Endometrial microvascular endothelial cells (primary cell): Measurements from ENCODE around the gene TNFRSF11A. TPM values are rescaled to one million over a fixed set of nuclear protein-coding genes. Genes with fewer than 3 reads are reported as not detected.

Source experiments
- in situ Hi-C: cut with HindIII; loops from 2 replicates; pipeline ENCODE4 v1.10.0; 2017; ENCODE audit warnings: low sequenced_read_pairs, low pct_unique_long_range_greater_than_20kb; ENCODE audit errors: inconsistent ontology term
- total RNA-seq: library from RNA; depleted of rRNA; stranded (reverse); fragments of >200 nt; gene quantifications from one replicate; pipeline ENCODE4 v1.2.3, GENCODE V29; 2015; ENCODE audit errors: inconsistent ontology term

TNFRSF11A gene
- total RNA-seq, result 5.7 TPM

DNA sequence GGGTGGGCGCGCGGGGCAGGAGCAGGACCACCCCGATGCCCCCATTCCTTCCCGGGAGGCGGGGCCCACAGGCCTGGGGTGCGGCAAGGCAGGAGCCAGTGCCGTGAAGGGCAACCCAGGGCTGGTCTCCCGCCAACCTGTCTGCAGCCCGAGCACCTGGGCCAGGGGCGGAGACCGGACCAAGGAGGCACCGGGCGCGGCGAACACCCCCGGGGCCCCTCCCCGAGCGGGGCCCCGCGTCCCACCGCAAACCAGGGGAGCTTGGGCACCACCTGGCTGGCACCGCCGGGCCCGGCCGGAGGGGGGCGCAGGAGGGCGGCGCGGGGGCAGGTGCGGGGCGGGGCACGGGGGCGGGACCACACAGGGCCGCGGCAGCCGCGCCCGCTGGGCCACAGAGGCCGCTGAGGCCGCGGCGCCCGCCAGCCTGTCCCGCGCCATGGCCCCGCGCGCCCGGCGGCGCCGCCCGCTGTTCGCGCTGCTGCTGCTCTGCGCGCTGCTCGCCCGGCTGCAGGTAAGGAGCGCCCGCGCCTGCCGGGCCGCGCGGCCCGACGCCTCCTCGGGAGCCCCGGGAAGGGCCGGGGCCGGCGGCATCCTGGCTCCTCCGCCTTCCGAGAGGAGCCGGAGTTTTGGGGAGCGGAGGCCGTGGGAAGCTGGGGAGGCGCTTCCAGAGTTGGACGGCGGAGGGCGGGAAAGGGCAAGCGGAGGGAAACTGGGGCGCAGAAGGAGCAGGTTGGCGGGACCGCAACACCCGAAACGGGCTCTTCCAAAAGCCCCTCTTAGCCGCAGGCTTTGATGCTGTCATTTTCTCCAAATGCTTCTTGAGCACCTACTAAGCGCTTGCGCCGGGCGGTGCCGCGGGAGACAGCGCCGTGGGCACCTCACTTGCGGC lies at the start of gene TNFRSF11A:
TSS of gene TNFRSF11A (plus strand) at position 394 of the 889 bp plus-strand sequence. CDS start at position 437, 43 bp downstream.
- in situ Hi-C loops, result no loop called here

- in situ Hi-C loops, result no loop called here
Measured at GRCh38 chr18:62277045-62277444, 48.1 kb upstream of the TNFRSF11A start.

- in situ Hi-C loops, result no loop called here
Measured at GRCh38 chr18:62279561-62279960, 45.5 kb upstream of the TNFRSF11A start.

GRCh38 chr18:62280058-62280457 lies 45.1 kb upstream of the TNFRSF11A start:
- in situ Hi-C loops, result no loop called here

- in situ Hi-C loops, result no loop called here
Measured at GRCh38 chr18:62280786-62281185, 44.3 kb upstream of the TNFRSF11A start.

DNA sequence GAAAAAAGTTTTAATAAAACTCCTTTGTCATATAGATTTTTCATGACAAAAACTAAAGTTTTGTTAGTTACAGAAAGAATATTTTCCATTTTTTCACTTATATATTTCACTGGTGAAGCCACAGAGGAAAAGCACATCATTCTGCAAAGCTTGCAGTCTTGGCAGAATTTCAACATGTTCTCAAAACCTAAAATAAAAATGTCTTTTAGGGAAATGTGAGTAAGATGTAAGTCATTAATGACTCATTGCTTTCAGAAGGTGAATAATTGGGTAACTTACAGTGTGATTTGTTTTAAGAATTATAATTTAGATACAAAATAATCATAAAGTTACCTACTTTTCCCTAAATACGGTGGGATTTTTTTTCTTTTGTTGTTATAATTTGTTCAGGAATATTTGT lies 43.4 kb upstream of the TNFRSF11A start:
- in situ Hi-C loops, result no loop called here

DNA sequence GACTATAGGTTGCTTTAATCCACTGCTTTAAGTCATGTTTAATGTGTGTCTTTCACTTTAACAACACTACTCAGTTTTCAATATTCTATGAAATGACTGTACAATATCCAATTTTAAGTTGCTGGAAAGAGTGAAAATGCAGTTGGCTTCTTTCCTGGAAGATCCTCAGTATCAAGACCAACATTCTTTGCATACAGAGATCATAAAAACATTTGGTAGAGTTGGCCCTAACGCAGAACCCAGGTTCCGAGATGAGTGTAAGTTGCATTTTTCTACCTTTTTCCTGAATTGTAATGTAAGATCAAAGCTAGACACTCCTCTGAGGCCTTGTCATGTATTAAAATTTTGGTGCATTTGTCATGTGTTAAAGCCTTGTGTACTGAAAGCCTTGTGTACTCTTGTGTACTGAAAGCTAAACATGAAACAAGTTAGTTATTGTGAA lies 42.9 kb upstream of the TNFRSF11A start:
- in situ Hi-C loops, result no loop called here

- in situ Hi-C loops, result no loop called here
Measured at GRCh38 chr18:62284637-62285036, 40.5 kb upstream of the TNFRSF11A start.

DNA sequence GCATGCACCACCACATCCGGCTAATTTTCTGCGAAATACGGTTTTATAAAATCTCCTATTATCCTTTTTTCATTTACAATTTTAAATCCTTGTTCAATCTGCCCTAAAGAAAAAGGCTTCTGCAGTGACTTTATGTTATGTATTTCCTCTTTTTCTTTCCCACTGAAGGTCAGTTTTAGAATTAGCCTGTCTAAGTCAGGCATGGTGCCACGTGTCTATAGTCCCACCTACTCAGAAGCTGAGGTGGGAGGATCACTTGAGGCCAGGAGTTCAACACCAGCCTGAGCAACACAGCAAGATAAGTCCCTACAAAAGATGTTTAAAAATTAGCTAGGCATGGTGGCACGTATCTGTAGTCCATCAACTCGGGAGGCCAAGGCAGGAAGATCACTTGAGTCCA lies 39.8 kb upstream of the TNFRSF11A start:
- in situ Hi-C loops, result no loop called here

- in situ Hi-C loops, result no loop called here
Measured at GRCh38 chr18:62287781-62288664, 37.1 kb upstream of the TNFRSF11A start.

DNA sequence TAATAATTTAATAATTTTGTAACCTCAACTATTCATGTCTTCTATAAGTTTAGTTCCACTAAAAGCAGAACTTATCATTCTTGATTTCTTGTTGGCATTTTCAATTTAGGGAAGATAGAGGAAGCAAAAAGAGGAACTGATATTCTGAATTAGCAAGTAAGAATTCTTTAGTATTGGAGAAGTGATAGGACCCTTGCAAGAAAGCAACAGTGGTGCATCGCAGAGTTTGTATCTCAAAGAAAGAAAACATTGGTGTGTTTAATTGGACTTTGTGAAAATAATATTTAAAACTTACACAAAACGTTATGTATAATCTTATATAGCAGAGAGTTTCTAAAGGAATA lies 36.5 kb upstream of the TNFRSF11A start:
- in situ Hi-C loops, result no loop called here

- in situ Hi-C loops, result no loop called here
Measured at GRCh38 chr18:62289047-62289446, 36.1 kb upstream of the TNFRSF11A start.

- in situ Hi-C loops, result no loop called here
Measured at GRCh38 chr18:62294073-62294472, 31.0 kb upstream of the TNFRSF11A start.

GRCh38 chr18:62300359-62300963 lies 24.6 kb upstream of the TNFRSF11A start:
- in situ Hi-C loops, result no loop called here

DNA sequence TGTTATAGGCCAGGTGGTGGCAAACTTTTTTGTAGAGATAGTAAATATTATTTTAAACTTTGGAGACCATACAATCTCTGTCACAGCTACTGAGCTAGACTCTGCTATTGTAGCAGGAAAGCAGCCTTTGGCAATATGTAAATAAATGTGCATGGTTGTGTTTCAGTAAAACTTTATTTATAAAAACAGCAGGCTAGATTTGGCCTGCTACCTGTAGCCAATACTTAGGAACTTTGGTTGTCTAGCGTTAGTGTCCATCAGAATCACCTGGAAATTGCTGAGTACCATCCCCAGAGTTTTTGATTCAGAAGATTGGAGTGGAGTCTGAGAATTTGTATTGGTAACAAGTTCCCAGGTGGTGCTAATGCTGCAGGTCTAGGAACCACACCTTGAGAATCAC lies 23.8 kb upstream of the TNFRSF11A start:
- in situ Hi-C loops, result no loop called here

DNA sequence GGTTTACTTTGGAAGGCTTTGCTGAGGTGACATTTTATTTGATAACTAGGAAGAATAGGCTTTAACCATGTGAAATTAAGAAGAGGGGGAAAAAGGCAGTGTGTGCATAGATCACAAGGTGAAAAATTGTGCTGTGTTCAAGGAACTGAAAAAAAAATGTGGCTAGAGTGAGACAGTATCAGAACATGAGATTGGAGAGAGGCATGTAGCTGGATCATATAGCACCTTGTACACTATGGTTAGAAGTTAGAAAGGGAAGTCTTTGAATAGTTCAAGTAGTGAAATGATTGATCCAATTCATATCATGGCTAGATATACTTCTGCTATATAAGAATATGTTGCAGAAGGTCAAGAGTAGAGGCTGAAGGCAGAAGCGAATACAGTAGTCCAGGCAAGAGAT lies 12.3 kb upstream of the TNFRSF11A start:
- in situ Hi-C loops, result no loop called here

DNA sequence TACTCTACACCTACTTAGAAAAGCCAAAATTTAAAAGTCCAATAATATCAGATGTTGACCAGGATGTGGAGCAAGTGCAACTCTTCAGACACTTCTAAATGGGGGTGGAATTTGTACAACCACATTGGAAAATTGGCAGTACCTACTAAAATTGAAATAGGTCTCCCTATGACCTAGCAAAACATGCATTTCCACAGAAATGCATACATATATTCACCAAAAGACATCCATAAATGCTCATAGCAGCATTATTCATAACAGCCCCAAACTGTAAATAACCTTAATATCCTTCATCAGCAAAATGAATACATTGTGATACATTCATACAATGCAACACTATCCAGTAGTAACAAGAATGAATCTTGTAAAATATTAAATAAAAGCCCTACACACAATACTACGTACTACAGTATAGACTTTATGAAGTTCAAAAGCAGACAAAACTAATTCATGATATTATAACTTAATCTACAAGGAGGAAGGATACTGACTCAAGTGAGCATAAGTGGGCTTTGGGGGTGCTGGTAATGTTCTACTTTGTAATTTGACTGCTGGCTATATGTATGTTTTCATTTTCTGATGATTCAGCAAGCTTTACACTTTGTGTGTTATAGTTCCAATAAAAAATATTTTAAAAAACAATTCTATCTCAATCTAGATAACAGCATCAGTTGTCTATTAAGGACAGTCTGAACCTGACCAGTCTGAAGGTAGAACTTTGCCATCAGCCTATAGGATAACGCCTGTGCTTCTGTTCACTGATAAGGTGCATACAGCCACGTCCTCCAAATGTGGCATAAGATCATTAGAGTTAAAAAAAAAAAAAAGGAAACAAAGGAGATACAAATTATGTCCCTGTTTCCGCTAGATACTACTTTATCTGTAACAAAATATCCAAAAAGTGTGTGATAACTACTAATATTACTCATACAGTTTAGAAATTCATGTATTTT lies 6.6 kb upstream of the TNFRSF11A start:
- in situ Hi-C loops, result no loop called here

GRCh38 chr18:62321201-62321600 lies 3.9 kb upstream of the TNFRSF11A start:
- in situ Hi-C loops, result no loop called here
